Ishikawa (cell line): Measurements from ENCODE around the gene UNC79.

Source experiments
- CREB1 ChIP-seq: IDR thresholded peaks from 2 replicates; pipeline ENCODE4 v1.6.1; 2012; ENCODE audit warnings: low read depth
- MAX ChIP-seq: IDR thresholded peaks from 2 replicates; pipeline ENCODE4 v1.6.1; 2012
- NFIC ChIP-seq: IDR thresholded peaks from 2 replicates; pipeline ENCODE4 v1.6.1; 2012
- RAD21 ChIP-seq: IDR thresholded peaks from 2 replicates; pipeline ENCODE4 v1.6.1; 2012; ENCODE audit warnings: low read depth
- TCF12 ChIP-seq: IDR thresholded peaks from 2 replicates; pipeline ENCODE4 v1.6.1; 2012; ENCODE audit warnings: low read depth
- TEAD4 ChIP-seq: IDR thresholded peaks from 2 replicates; pipeline ENCODE4 v1.6.1; 2012
- YY1 ChIP-seq: IDR thresholded peaks from 2 replicates; pipeline ENCODE4 v1.6.1; 2012; ENCODE audit warnings: low read depth
- TF ChIP-seq, protein P1 (sequence below): IDR thresholded peaks from 2 replicates; pipeline ENCODE4 v1.6.1; 2012; ENCODE audit warnings: low read depth, mild to moderate bottlenecking

DNA sequence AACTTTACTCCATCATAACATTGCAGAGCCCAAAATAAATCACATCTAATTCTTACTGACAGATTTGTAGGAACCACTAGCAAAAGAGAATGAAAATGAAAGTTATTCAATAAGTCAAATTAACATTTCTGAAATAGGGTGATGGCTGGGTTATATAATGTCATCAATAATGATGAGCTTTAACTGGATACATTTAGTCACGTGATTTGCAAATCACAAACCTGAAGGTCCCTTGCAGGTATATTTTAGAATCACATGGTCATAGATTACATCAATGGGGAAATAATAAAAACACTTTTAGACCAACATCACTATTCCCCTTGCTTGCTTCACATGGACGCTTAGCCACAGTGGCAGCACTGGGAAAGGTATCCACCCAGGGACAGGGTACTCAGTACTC is 270.8 kb downstream of the UNC79 start:
- TF ChIP-seq CREB1 (no peak), MAX (no peak), YY1 (no peak), NFIC (no peak), RAD21 (no peak), TEAD4 (no peak), TCF12 (no peak)
- TF ChIP-seq, protein P1, sequence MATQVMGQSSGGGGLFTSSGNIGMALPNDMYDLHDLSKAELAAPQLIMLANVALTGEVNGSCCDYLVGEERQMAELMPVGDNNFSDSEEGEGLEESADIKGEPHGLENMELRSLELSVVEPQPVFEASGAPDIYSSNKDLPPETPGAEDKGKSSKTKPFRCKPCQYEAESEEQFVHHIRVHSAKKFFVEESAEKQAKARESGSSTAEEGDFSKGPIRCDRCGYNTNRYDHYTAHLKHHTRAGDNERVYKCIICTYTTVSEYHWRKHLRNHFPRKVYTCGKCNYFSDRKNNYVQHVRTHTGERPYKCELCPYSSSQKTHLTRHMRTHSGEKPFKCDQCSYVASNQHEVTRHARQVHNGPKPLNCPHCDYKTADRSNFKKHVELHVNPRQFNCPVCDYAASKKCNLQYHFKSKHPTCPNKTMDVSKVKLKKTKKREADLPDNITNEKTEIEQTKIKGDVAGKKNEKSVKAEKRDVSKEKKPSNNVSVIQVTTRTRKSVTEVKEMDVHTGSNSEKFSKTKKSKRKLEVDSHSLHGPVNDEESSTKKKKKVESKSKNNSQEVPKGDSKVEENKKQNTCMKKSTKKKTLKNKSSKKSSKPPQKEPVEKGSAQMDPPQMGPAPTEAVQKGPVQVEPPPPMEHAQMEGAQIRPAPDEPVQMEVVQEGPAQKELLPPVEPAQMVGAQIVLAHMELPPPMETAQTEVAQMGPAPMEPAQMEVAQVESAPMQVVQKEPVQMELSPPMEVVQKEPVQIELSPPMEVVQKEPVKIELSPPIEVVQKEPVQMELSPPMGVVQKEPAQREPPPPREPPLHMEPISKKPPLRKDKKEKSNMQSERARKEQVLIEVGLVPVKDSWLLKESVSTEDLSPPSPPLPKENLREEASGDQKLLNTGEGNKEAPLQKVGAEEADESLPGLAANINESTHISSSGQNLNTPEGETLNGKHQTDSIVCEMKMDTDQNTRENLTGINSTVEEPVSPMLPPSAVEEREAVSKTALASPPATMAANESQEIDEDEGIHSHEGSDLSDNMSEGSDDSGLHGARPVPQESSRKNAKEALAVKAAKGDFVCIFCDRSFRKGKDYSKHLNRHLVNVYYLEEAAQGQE = no peak
